ENCODE results near the gene LCA5L.

LCA5L gene

DNA sequence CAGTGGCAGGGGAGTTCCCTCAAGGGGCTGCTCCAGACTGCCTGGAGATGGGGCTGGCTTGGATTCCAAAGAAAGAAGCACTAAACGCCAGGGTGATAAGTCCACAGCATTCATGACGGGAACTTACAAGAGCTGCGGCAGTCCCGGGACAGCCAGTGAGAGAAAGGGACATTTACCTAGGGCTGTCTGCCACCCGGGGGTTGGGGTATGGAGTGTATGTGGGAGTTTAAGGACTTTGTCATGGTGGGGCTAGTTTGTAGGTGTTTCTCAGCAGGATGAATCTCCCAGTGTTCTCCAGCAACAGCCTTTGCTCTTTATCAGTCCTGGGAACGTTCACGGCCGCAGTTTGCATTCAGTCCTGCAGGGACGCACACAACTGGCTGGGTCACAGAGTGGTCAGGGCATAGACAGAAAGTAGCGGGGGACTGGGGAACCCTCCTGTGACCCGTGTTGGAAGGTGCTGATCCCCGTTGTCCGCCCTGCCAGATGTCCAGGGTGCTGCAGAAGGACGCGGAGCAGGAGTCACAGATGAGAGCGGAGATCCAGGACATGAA lies 55.3 kb downstream of the LCA5L start:
- 0 out of 2 replicates have a peak, but pooled peaks cover 3% of the 10 kb centered on the region for H3F3A ChIP-seq (ENCODE audit: insufficient read depth, low read length)
- no peaks in the 10 kb centered on the region for H3K27me3 ChIP-seq (ENCODE audit: insufficient read depth, low read length)
- no peak overlapping the region for H2AFZ ChIP-seq (ENCODE audit: low read length)
- H3K4me1 ChIP-seq (ENCODE audit: insufficient read depth, low read length, severe bottlenecking), result peaks cover 43% of the 10 kb centered on the region
- H3K9me3 ChIP-seq (ENCODE audit: low read length), result no peaks in the 10 kb centered on the region
- H3K36me3 ChIP-seq (ENCODE audit: insufficient read depth, low read length), result peaks cover 42% of the 10 kb centered on the region
- no peak overlapping the region for H3K4me2 ChIP-seq (ENCODE audit: low read length)
- H3K79me2 ChIP-seq (ENCODE audit: insufficient read depth, low read length), result peaks cover 16% of the 10 kb centered on the region; the same call in 1 of the 2 replicates
- no peak overlapping the region for H3K4me3 ChIP-seq (ENCODE audit: low read depth, low read length, poor library complexity, severe bottlenecking)
- no peaks in the 10 kb centered on the region for H4K20me1 ChIP-seq (ENCODE audit: insufficient read depth, low read length)
- TF ChIP-seq, protein P1, sequence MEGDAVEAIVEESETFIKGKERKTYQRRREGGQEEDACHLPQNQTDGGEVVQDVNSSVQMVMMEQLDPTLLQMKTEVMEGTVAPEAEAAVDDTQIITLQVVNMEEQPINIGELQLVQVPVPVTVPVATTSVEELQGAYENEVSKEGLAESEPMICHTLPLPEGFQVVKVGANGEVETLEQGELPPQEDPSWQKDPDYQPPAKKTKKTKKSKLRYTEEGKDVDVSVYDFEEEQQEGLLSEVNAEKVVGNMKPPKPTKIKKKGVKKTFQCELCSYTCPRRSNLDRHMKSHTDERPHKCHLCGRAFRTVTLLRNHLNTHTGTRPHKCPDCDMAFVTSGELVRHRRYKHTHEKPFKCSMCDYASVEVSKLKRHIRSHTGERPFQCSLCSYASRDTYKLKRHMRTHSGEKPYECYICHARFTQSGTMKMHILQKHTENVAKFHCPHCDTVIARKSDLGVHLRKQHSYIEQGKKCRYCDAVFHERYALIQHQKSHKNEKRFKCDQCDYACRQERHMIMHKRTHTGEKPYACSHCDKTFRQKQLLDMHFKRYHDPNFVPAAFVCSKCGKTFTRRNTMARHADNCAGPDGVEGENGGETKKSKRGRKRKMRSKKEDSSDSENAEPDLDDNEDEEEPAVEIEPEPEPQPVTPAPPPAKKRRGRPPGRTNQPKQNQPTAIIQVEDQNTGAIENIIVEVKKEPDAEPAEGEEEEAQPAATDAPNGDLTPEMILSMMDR (IDR thresholded peaks at IDR 0.05; ENCODE audit: low read length), result no peak
- no peak for TF ChIP-seq EZH2 (IDR thresholded peaks at IDR 0.05; ENCODE audit: borderline replicate concordance, low read length)
- no peaks in the 10 kb centered on the region for H3K9me2 ChIP-seq (ENCODE audit: low read depth, low read length)
- H3K27ac ChIP-seq (ENCODE audit: low read depth, low read length, poor library complexity, severe bottlenecking), result no peak overlapping the region
- no peak overlapping the region for H3K9ac ChIP-seq (ENCODE audit: low read length)

DNA sequence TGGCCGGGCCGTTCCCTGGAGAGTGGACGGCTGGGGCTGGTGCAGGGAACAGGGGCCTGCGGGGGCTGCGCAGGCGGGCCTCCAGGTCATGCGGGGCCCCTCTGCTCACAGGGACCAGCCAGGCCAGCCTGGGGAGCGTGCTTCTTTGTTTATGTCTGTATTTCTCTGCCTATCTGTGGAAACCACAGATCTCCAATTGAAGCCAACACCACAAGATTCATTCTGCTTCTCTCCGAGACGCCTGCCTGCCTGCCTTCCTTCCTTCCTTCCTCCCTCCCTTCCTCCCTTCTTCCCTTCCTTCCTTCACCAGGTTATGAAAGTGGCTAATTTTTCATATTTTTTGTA lies 56.8 kb downstream of the LCA5L start:
- H3K79me2 ChIP-seq (ENCODE audit: insufficient read depth, low read length), result peaks cover 16% of the 10 kb centered on the region; the same call in 1 of the 2 replicates
- peaks cover 31% of the 10 kb centered on the region for H3K36me3 ChIP-seq (ENCODE audit: insufficient read depth, low read length)

DNA sequence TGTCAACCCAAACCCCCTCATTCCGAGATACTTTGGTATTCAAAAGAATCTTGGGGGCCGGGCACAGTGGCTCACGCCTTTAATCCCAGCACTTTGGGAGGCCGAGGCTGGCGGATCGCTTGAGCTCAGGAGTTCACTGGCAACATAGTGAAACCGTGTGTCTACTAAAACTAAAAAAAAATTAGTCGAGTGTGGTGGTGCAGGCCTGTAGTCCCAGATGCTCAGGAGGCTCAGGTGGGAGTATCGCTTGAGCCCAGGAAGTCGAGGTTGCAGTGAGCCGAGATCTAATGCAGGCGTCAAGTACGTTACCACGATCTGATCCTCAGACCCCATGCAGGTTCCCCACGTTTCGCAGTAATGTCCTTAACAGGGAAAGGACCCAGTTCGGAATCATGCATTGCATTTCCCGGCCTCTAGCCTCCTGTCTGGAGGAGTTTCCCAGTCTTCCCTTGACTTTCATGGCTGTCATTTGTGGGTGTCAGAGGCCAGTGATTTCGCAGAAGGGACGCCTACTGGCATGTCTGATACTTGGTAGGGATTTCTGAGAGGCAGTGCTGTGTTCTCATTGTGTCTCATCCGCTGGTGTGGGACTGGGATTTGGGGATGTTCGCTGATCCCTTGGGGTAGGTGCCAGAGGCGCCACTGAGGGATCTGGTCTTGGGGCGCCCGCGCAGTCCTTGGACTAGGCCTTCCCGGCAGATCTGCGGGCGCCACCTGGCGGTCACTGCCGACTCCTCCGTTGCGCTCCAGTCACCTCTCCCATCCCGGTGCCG lies 57.4 kb downstream of the LCA5L start:
- peak overlapping the region; percentile 77 for H3K27ac ChIP-seq (ENCODE audit: low read depth, low read length, poor library complexity, severe bottlenecking)
- peaks cover 45% of the 10 kb centered on the region for H3K4me1 ChIP-seq (ENCODE audit: insufficient read depth, low read length, severe bottlenecking)
- H3K27me3 ChIP-seq (ENCODE audit: insufficient read depth, low read length), result no peaks in the 10 kb centered on the region
- H3K4me3 ChIP-seq (ENCODE audit: low read depth, low read length, poor library complexity, severe bottlenecking), result peak overlapping the region; percentile 73
- peak overlapping the region; percentile 70 for H3K9ac ChIP-seq (ENCODE audit: low read length)
- no peak overlapping the region for H2AFZ ChIP-seq (ENCODE audit: low read length)
- TF ChIP-seq, protein P1 (IDR thresholded peaks at IDR 0.05; ENCODE audit: low read length), result peak; percentile 96
- TF ChIP-seq EZH2 (IDR thresholded peaks at IDR 0.05; ENCODE audit: borderline replicate concordance, low read length), result no peak
- H3K79me2 ChIP-seq (ENCODE audit: insufficient read depth, low read length), result peaks cover 16% of the 10 kb centered on the region; the same call in 1 of the 2 replicates
- H3K9me3 ChIP-seq (ENCODE audit: low read length), result no peaks in the 10 kb centered on the region
- 0 out of 2 replicates have a peak, but pooled peaks cover 9% of the 10 kb centered on the region for H3F3A ChIP-seq (ENCODE audit: insufficient read depth, low read length)
- H3K4me2 ChIP-seq (ENCODE audit: low read length), result peak overlapping the region; percentile 81
- H3K9me2 ChIP-seq (ENCODE audit: low read depth, low read length), result no peaks in the 10 kb centered on the region
- no peaks in the 10 kb centered on the region for H4K20me1 ChIP-seq (ENCODE audit: insufficient read depth, low read length)
- H3K36me3 ChIP-seq (ENCODE audit: insufficient read depth, low read length), result peaks cover 27% of the 10 kb centered on the region

More for the DNA sequence above, 56.8 kb downstream of the LCA5L start:
- Histone ChIP-seq H4K20me1 (ENCODE audit: insufficient read depth, low read length) (no peaks in the 10 kb centered on the region), H3K4me2 (ENCODE audit: low read length) (peak overlapping the region; percentile 81), H3K9me3 (ENCODE audit: low read length) (no peaks in the 10 kb centered on the region), H3K27me3 (ENCODE audit: insufficient read depth, low read length) (no peaks in the 10 kb centered on the region), H3K4me3 (ENCODE audit: low read depth, low read length, poor library complexity, severe bottlenecking) (peak overlapping the region; percentile 73), H3K9ac (ENCODE audit: low read length) (peak overlapping the region; percentile 70; the same call in 1 of the 2 replicates), H3K4me1 (ENCODE audit: insufficient read depth, low read length, severe bottlenecking) (peaks cover 45% of the 10 kb centered on the region), H2AFZ (ENCODE audit: low read length) (no peak overlapping the region), H3F3A (ENCODE audit: insufficient read depth, low read length) (0 out of 2 replicates have a peak, but pooled peaks cover 9% of the 10 kb centered on the region), H3K9me2 (ENCODE audit: low read depth, low read length) (no peaks in the 10 kb centered on the region), H3K27ac (ENCODE audit: low read depth, low read length, poor library complexity, severe bottlenecking) (no peak overlapping the region)
- TF ChIP-seq, protein P1 (IDR thresholded peaks at IDR 0.05; ENCODE audit: low read length), result 0 out of 2 replicates have a peak, but pooled peaks have one; percentile 4
- no peak for TF ChIP-seq EZH2 (IDR thresholded peaks at IDR 0.05; ENCODE audit: borderline replicate concordance, low read length)
